ENCODE measurements around the gene PAAF1.

Gene PAAF1

DNA sequence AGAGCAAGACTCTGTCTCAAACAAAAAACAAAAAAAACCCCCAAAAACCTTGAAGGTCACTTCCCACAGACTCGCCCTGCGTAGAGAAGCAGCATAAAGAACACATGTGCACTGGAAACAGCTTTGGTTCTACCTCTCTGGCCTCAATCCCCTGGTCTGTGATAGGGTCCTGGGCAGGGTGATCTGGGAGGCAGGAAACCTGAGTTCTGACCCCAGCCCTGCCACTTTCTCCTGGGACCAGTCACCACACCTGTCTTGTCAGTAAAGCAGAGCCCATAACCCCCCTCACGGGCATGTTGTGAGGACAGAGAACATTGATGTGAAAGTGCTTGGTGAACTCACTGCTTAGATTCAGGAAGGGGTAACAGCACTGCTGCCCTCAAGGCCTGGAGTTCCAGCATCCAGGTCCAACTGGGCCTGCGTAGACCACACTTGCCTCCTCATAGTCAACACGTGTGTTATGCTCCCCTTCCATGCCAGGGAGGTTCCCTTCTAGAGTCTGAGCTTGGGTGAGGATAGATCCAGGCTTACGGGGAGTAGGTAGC is 94.4 kb downstream of the PAAF1 start:
- no peak for DNase-seq (ENCODE audit: low read depth in 1 of 2, low spot score in 1 of 2)

DNA sequence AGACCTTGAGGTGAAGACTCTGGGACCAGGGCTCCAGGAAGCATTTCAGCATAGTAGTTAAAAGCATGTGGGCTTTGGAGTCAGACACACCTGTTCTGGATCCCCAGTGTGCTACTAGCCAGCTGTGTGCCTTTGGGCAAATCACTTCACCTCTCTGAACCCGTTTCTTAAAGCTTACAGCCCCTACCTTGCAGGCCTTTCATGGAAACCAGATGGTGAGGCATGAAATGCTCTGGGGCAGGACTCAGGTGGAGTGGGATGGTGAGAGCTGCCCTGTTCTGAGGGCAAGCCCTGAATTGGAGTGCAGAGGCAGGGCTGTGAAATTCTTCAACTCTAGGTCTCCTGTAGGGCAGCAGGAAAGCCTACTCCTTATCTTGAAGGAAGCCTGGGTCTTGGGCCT is 95.4 kb downstream of the PAAF1 start:
- no peak for DNase-seq (ENCODE audit: low read depth in 1 of 2, low spot score in 1 of 2)

DNA sequence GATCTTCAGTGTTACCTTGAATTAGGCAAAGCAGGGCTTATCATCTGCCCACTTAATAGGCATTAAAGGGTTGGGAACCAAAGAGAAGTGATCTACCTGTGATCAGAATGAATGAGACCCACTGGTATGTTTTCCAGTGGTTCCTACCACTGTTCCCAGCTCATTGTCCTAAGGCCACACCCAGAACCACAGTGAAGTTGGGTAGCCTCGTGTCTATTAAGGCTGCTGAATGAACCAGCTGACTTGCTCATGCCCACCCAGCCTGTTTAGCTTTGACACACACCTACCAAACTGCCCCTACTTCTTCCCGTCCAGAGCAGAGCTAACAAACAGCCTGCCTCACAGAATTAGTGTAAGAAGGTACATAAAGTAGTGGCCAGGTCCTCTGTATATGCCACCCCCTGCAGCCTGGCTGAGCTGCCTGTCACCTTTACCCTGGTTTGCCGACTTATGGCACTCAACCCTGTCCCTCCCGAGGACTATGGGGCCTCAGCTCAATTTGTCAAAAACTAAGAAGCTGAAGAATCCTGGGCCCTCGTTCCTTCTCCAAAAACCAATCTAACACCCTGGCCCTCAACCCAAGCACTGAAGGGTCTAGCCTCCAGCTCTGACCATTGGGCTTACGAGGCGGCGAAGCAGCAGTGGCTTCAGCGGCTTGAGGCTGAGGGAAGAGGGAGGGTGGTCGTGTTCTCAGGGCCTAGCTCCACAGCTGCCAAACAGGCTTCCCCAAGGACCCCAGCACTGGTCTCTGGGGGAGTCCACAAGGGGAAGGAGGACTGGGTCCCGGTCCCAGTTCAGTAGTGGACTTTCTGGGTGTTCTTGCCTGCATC is 96.0 kb downstream of the PAAF1 start:
- no peak for DNase-seq (ENCODE audit: low read depth in 1 of 2, low spot score in 1 of 2)

DNA sequence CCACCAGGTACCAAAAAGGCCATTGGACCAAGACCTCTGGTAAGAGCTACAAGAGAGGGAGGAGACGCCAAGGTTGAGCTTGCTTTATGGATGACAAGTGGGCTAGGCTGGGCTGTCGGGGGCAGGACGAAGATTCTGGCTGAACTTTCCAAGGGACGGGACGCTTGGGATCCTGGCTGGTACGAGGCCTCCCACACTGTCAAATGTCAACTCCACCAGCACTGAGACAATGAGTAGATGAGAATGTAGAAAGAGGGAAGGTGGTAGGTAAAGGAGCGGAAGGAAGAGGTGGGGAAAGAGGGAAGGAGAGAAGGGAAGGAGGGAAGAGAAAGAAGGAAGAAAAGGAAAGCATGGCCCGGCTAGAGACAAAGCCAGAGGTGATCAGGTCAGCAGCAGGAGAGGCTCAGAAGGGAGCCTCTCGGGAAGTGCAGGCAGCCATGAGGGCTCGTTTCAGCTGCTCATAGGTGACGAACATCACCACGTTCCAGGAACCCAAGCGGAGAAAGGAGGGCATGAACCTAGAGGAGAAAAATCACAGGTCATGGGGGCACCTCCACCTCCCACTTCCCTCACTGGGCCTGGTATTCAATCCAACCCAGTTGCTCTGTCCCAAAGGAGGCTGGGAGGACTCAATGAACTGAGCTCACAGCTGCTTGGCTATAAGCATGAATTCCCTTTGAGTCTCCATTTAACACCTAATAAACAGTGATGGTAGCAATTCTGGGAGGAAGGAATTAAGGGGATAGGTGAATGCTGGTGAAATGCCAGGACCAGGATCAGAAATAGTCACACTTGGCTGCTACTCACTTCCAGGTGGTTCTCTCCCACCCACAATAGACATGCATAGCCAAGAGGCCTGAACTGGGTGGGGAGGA is 98.0 kb downstream of the PAAF1 start:
- DNase-seq (ENCODE audit: low read depth in 1 of 2, low spot score in 1 of 2) = no peak

DNA sequence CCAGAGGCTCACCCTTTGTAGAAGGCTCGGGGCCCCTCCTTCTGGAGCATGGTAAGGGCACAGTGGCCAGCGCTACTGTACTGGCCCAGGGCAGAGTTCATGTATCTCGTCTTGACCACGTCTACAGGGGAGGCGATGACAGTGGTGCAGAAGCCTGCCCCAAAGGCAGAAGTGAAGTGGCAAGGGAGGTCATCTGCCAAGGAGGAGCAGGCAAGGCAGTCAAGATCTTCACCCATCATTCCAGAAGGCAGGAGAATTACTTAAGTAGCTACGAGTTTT is 98.6 kb downstream of the PAAF1 start:
- DNase-seq (ENCODE audit: low read depth in 1 of 2, low spot score in 1 of 2) = no peak

DNA sequence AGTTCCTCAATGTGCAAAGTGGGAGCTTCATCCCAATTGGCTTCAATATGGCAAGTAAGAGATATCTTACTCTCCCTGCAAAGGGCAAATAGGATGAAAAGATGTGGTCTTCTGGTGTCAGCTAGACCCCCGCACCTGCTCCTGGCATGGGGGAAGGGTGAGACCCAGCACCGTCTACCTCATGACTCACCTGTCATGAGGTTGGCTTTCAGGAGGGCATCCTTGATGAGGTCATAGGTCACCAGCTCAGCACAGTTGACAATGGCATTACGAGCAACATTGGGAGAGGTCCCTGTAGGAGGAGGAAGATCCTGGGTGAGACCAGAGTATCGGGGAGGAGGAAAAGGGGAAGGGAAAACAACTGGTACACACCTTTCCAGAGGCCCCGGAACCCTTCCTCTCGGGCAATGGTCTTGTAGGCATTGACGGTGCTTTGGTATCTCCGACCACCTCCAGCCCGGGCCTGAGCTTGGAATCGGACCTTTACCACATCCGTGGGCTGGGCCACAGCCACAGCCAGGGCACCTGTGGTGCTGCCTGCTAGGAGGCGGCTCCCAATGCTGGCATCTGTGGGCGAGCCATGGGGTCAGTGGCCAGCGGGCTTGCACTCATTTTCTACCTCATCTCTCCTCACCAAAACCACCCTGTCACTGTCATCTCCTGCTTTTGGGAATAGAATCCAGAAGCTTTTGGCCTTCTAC is 99.8 kb downstream of the PAAF1 start:
- DNase-seq (ENCODE audit: low read depth in 1 of 2, low spot score in 1 of 2) = no peak

DNA sequence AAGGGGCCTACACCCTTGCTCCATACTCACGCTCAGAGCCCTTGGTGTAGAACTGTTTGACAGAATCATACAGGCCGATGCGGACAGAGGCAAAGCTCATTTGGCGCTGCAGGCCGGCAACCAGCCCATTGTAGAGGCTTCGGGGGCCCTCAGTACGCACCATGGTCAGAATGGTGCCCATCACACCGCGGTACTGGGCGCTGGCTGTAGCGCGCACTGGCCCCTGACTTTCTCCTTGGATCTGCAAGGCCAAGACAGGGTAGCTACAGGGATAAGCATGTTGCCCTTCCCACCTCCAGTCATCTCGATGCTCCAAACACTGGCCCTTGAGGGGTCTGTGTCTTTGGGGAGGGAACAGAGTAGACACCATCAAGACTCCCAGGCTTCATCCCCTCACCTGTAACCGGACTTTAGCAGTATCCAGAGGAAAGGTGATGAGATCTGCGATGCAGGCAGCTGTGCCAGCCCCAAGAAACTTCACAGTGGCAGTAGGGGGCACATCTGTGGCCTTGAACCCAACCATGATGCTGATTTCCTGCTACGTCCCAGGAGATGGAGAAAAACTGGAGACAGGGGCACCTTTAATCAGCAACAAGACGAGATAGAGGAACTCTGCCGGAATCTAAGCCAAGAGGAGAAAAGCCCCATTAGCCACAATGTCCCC is 101.2 kb downstream of the PAAF1 start:
- DNase-seq (ENCODE audit: low read depth in 1 of 2, low spot score in 1 of 2) = no peak

DNA sequence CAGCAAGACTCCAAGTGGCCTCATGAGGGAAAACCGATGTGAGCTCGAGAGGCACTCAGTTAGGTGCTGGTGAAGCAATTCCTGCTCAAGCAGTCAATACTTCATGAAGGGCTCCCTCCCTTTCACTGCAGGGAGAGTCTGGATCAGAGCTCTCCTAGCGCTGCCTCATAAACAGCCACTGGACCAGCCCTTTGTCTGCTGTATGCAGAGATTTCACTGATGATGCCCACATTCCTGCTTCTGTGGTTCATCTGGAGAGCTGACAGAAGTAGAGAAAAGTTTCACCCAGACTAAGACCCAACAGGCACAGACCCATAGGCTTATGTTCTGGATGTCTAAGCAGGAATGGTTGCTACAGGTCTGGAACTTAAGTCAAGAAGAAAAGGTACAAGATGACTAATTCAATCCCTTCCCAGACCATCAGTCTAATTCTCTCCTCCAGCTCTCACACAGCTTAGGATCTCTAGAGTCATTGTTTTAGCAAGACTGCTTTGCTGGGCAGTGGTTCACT is 101.8 kb downstream of the PAAF1 start:
- DNase-seq (ENCODE audit: low read depth in 1 of 2, low spot score in 1 of 2) = no peak

DNA sequence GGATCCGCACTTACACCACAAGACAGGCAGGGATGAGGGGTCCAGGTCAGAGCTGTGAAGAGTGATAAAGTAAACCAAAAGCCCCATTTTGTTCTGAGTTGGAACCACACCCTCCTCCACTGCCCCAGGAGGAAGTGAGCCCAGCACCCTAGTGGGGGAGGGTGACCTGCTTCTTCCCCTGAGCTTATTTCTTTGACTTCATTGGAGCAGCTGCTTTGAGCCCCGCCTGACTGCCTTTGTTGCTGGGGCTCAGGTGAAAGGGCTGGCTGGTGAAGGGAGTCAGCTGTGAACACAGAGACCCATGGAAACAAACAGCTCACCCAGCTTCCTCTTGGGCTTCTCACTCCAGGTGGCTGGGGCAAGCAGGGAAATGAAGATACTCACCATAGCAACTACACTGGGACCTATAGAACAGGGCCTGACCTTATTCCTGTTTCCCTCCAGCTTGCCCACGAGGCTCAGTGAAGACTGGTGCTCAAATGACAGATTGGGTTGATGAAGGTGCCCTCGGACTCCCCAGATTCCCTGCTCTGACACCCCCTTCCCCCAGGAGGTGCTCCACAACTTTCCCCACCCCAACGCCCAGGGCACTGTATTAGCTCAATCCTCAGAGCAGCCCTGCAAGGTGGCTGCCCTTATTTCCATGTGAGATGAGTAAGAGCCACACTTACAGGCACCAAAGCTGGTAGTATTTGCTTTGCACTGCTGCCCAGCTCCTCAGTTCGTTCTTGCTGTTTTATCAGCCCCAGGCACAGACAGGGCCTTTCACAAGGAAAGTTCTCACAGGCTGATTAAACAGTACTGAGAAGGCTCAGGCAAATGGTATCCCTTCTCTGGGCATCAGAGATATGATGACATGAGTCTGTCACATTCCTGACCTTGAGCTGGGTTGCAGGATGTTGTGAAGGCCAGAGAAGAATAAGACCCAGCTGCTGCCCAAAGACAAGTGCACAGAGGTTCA is 103.5 kb downstream of the PAAF1 start:
- peak; percentile 55 to 58 for DNase-seq (ENCODE audit: low read depth in 1 of 2, low spot score in 1 of 2)
